SK-N-SH treated with all-trans-retinoic acid at 6 μM for 48 hours (cell line): ENCODE measurements around the gene CCDC88B.

Experiments used
- ATAC-seq: fragments of 200-7000 bp; cut with Tn5 transposase; 3 replicates; pipeline ENCODE4 v1.9.1; 2020; ENCODE audit warnings: mild to moderate bottlenecking, moderate library complexity
- ARNTL ChIP-seq: fragments of 450-650 bp; formaldehyde crosslinking; IDR thresholded peaks from 2 replicates; pipeline ENCODE4 v1.5.0; 2020; ENCODE audit warnings: low read depth, mild to moderate bottlenecking, moderate library complexity, borderline replicate concordance
- BACH2 ChIP-seq: fragments of 250-450 bp; sonication (Bioruptor Pico); IDR thresholded peaks from 2 replicates; pipeline ENCODE4 v1.9.0; 2021; ENCODE audit warnings: mild to moderate bottlenecking, borderline replicate concordance
- CSDC2 ChIP-seq: fragments of 250-450 bp; sonication (Bioruptor Pico); IDR thresholded peaks from 2 replicates; pipeline ENCODE4 v1.5.0; 2020; ENCODE audit warnings: mild to moderate bottlenecking, moderate library complexity
- ESRRG ChIP-seq: fragments of 250-450 bp; sonication (Bioruptor Pico); IDR thresholded peaks from 2 replicates; pipeline ENCODE4 v1.6.1; 2021; ENCODE audit warnings: mild to moderate bottlenecking
- GLIS3 ChIP-seq: fragments of 250-450 bp; sonication (Bioruptor Pico); IDR thresholded peaks from 2 replicates; pipeline ENCODE4 v1.5.0; 2020; ENCODE audit warnings: mild to moderate bottlenecking, moderate library complexity
- ISL1 ChIP-seq: fragments of 250-450 bp; sonication (Bioruptor Pico); IDR thresholded peaks from 2 replicates; pipeline ENCODE4 v2.1.2; 2022; ENCODE audit warnings: mild to moderate bottlenecking, moderate library complexity
- PPARA ChIP-seq: fragments of 250-450 bp; sonication (Bioruptor Pico); IDR thresholded peaks from 2 replicates; pipeline ENCODE4 v1.5.0; 2020; ENCODE audit warnings: mild to moderate bottlenecking, borderline replicate concordance
- RARB ChIP-seq: fragments of 250-450 bp; sonication (Bioruptor Pico); IDR thresholded peaks from 2 replicates; pipeline ENCODE4 v1.8.0; 2021; ENCODE audit warnings: mild to moderate bottlenecking, moderate library complexity
- SNAI2 ChIP-seq: fragments of 250-450 bp; sonication (Bioruptor Pico); IDR thresholded peaks from 2 replicates; pipeline ENCODE4 v1.5.0; 2020; ENCODE audit warnings: mild to moderate bottlenecking, moderate library complexity
- TCF4 ChIP-seq: fragments of 250-450 bp; sonication (Bioruptor Pico); IDR thresholded peaks from 2 replicates; pipeline ENCODE4 v1.8.0; 2021; ENCODE audit warnings: mild to moderate bottlenecking, moderate library complexity, borderline replicate concordance
- TOX ChIP-seq: fragments of 250-450 bp; sonication (Bioruptor Pico); IDR thresholded peaks from 2 replicates; pipeline ENCODE4 v1.8.0; 2021; ENCODE audit warnings: mild to moderate bottlenecking, moderate library complexity, borderline replicate concordance
- ZC3H10 ChIP-seq: fragments of 250-450 bp; sonication (Bioruptor Pico); IDR thresholded peaks from 2 replicates; pipeline ENCODE4 v1.5.1; 2021; ENCODE audit warnings: mild to moderate bottlenecking, moderate library complexity
- ZFP3 ChIP-seq: fragments of 250-450 bp; sonication (Bioruptor Pico); IDR thresholded peaks from 2 replicates; pipeline ENCODE4 v1.5.0; 2020; ENCODE audit warnings: mild to moderate bottlenecking, moderate library complexity
- ZFP30 ChIP-seq: fragments of 450-650 bp; formaldehyde crosslinking; IDR thresholded peaks from 2 replicates; pipeline ENCODE4 v1.5.0; 2022; ENCODE audit warnings: mild to moderate bottlenecking, moderate library complexity
- ZNF70 ChIP-seq: fragments of 450-650 bp; formaldehyde crosslinking; IDR thresholded peaks from 2 replicates; pipeline ENCODE4 v1.5.0; 2020; ENCODE audit warnings: mild to moderate bottlenecking, moderate library complexity
- ZNF8 ChIP-seq: fragments of 450-650 bp; formaldehyde crosslinking; IDR thresholded peaks from 2 replicates; pipeline ENCODE4 v1.5.0; 2020; ENCODE audit warnings: mild to moderate bottlenecking, moderate library complexity
- TF ChIP-seq, protein P1 (sequence below): fragments of 250-450 bp; sonication (Bioruptor Pico); IDR thresholded peaks from 2 replicates; pipeline ENCODE4 v1.5.1; 2021; ENCODE audit warnings: mild to moderate bottlenecking, moderate library complexity
- TF ChIP-seq, protein P2 (sequence below): fragments of 250-450 bp; sonication (Bioruptor Pico); IDR thresholded peaks from 2 replicates; pipeline ENCODE4 v1.5.0; 2020; ENCODE audit warnings: mild to moderate bottlenecking, moderate library complexity
- TF ChIP-seq, protein P3 (sequence below): fragments of 250-450 bp; sonication (Bioruptor Pico); IDR thresholded peaks from 2 replicates; pipeline ENCODE4 v1.8.0; 2020; ENCODE audit warnings: mild to moderate bottlenecking, moderate library complexity, borderline replicate concordance
- TF ChIP-seq, protein P4 (sequence below): fragments of 250-450 bp; sonication (Bioruptor Pico); IDR thresholded peaks from 2 replicates; pipeline ENCODE4 v1.8.0; 2021; ENCODE audit warnings: low read depth, mild to moderate bottlenecking, moderate library complexity, borderline replicate concordance

CCDC88B gene

DNA sequence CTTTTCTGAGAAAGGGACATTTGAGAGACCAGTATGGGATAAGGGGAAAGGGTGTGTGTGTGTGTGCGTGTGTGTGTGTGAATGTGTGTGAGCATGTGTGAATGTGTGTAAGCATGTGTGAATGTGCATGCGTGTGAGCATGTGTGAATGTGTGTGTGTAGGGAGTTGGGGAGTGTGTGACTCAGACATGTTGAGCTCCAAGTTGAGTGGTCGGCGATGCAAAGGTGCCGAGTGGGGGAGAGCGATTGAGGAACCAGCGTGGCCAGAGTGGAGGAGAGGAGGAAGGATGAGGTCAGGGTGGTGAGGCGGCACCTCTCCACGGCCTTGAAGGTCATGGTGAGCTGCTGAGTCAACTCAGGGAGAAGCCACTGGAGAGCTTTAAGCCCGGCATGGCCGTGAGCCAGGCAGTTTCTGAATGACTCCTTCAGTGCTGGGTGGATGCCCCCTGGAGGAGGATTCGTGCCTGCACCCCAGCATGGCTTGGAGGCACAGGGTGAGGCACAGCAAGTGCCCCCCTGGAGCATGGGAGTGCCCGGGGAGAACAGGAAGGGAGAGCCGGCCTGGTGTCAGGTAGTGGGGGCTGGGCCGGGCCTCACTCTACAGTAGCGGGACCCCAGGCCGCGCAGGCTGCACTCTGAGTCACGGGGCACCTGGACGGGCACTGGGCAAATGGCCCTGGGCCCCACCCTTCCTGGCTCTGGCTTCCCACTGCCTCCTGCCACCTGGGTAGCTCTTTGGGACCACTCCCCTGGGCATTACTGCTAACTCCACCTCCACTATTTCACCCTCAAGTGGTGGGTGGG is 8.2 kb upstream of the CCDC88B start:
- TF ChIP-seq ISL1 = no peak
- TF ChIP-seq, protein P1, sequence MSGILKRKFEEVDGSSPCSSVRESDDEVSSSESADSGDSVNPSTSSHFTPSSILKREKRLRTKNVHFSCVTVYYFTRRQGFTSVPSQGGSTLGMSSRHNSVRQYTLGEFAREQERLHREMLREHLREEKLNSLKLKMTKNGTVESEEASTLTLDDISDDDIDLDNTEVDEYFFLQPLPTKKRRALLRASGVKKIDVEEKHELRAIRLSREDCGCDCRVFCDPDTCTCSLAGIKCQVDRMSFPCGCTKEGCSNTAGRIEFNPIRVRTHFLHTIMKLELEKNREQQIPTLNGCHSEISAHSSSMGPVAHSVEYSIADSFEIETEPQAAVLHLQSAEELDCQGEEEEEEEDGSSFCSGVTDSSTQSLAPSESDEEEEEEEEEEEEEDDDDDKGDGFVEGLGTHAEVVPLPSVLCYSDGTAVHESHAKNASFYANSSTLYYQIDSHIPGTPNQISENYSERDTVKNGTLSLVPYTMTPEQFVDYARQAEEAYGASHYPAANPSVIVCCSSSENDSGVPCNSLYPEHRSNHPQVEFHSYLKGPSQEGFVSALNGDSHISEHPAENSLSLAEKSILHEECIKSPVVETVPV (CRISPR knock-in tag) = no peak
- TF ChIP-seq ESRRG (CRISPR knock-in tag) = no peak
- no peak for TF ChIP-seq CSDC2 (CRISPR knock-in tag)
- no peak for TF ChIP-seq ZC3H10 (CRISPR knock-in tag)
- TF ChIP-seq ZFP3 (CRISPR knock-in tag) = no peak
- TF ChIP-seq ZNF70 (CRISPR knock-in tag) = no peak
- TF ChIP-seq, protein P2, sequence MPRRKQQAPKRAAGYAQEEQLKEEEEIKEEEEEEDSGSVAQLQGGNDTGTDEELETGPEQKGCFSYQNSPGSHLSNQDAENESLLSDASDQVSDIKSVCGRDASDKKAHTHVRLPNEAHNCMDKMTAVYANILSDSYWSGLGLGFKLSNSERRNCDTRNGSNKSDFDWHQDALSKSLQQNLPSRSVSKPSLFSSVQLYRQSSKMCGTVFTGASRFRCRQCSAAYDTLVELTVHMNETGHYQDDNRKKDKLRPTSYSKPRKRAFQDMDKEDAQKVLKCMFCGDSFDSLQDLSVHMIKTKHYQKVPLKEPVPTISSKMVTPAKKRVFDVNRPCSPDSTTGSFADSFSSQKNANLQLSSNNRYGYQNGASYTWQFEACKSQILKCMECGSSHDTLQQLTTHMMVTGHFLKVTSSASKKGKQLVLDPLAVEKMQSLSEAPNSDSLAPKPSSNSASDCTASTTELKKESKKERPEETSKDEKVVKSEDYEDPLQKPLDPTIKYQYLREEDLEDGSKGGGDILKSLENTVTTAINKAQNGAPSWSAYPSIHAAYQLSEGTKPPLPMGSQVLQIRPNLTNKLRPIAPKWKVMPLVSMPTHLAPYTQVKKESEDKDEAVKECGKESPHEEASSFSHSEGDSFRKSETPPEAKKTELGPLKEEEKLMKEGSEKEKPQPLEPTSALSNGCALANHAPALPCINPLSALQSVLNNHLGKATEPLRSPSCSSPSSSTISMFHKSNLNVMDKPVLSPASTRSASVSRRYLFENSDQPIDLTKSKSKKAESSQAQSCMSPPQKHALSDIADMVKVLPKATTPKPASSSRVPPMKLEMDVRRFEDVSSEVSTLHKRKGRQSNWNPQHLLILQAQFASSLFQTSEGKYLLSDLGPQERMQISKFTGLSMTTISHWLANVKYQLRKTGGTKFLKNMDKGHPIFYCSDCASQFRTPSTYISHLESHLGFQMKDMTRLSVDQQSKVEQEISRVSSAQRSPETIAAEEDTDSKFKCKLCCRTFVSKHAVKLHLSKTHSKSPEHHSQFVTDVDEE (CRISPR knock-in tag) = no peak
- no peak for TF ChIP-seq GLIS3 (CRISPR knock-in tag)
- TF ChIP-seq BACH2 (CRISPR knock-in tag) = no peak
- ATAC-seq = peak; percentile 88

DNA sequence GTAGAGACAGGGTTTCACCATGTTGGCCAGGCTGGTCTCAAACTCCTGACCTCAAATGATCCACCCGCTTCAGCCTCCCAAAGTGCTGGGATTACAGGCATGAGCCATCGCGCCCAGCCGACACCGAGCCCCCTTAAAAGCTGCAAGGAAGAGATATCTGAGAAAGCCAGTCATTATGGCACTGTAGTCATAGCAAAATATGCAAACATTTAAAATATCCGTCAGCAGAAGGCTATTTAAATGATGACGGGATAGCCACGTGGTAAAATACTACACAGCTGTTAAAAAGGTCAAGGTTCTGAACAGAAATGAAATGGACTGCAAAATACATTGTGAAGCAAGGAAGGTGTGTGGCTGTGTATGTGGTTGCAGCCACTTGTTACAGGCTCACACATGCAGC is 6.4 kb upstream of the CCDC88B start:
- TF ChIP-seq TCF4 (no peak), PPARA (CRISPR knock-in tag) (no peak), ZFP30 (CRISPR knock-in tag) (no peak), RARB (CRISPR knock-in tag) (no peak), ZNF70 (CRISPR knock-in tag) (no peak), ZC3H10 (CRISPR knock-in tag) (no peak)
- TF ChIP-seq, protein P3, sequence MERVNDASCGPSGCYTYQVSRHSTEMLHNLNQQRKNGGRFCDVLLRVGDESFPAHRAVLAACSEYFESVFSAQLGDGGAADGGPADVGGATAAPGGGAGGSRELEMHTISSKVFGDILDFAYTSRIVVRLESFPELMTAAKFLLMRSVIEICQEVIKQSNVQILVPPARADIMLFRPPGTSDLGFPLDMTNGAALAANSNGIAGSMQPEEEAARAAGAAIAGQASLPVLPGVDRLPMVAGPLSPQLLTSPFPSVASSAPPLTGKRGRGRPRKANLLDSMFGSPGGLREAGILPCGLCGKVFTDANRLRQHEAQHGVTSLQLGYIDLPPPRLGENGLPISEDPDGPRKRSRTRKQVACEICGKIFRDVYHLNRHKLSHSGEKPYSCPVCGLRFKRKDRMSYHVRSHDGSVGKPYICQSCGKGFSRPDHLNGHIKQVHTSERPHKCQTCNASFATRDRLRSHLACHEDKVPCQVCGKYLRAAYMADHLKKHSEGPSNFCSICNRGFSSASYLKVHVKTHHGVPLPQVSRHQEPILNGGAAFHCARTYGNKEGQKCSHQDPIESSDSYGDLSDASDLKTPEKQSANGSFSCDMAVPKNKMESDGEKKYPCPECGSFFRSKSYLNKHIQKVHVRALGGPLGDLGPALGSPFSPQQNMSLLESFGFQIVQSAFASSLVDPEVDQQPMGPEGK (CRISPR knock-in tag) = no peak
- TF ChIP-seq, protein P4, sequence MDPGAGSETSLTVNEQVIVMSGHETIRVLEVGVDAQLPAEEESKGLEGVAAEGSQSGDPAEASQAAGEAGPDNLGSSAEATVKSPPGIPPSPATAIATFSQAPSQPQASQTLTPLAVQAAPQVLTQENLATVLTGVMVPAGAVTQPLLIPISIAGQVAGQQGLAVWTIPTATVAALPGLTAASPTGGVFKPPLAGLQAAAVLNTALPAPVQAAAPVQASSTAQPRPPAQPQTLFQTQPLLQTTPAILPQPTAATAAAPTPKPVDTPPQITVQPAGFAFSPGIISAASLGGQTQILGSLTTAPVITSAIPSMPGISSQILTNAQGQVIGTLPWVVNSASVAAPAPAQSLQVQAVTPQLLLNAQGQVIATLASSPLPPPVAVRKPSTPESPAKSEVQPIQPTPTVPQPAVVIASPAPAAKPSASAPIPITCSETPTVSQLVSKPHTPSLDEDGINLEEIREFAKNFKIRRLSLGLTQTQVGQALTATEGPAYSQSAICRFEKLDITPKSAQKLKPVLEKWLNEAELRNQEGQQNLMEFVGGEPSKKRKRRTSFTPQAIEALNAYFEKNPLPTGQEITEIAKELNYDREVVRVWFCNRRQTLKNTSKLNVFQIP = no peak
- no peak for ATAC-seq

DNA sequence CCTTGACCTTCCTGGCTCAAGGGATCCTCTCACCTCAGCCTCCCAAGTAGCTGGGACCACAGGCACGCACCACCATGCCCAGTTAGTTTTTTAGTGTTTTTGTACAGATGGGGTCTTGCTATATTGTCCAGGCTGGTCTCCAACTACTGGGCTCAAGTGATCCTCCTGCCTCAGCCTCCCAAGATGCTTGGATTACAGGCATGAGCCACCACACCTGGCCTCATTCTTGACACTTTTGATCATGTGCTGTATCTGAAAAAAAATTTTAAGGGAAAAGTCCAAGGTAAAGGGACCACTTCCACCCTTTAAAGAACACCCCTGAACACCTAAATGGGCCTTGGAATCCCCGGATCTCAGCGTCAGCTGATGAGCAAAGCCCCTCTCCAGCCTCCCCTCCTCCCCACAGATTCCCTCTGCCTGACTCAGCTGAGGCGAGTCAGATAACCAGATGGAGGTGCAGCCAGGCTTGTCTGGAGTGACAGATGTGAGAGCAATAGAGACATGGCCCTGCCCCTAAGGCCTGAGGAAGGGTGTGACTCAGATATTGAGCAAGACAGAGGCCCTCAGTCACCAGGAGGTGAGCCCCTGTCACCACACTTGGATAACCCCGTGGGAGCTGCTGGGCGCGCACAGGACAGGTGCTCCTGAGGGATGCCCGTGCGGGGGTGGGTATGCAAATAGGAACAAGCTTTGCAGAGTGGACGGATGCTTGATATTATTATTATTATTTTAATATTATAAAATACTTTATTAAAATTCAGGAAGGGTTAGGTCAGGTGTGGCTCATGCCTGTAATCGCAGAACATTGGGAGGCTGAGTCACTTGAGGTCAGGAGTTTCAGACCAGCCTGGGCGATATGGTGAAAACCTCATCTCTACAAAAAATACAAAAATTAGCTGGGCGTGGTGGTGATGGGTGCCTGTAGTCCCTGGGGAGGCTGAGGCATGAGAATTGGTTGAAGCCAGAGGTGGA is 5.0 kb upstream of the CCDC88B start:
- TF ChIP-seq ISL1 = 0 out of 2 replicates have a peak, but pooled peaks have one; percentile 33
- TF ChIP-seq BACH2 (CRISPR knock-in tag) = no peak
- no peak for TF ChIP-seq ZNF8
- peak; percentile 86 for ATAC-seq

DNA sequence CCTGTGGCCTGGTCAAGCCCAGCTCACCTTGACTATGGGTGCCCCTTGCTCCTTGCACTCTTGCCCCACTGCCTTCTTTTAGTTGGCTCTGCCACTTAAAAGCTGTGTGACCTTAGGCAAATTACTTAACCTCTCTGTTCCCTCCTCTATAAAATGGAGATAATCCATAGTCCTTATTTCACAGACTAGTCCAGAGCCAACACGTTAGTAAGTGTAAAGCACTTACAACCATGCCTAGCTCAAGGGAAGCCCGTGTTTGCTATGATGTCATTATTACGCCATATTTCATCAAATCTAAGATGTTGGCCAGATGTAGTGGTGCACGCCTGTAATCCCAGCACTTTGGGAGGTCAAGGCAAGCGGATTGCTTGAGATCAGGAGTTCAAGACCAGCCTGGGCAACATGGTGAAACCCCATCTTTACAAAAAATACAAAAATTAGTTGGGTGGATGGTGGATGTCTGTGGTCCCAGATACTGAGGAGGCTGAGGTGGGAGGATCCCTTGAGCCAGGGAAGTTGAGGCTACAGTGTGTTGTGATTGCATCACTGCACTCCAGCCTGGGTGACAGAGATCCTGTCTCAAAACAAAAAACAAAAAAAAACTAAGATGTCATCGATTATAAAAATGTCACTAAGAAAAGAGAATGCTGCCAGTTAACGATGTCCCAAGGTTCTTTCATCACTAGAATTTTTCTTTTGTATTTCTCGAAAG is 2.3 kb upstream of the CCDC88B start:
- no peak for ATAC-seq
- TF ChIP-seq, protein P4 = no peak
- no peak for TF ChIP-seq ARNTL
- no peak for TF ChIP-seq PPARA (CRISPR knock-in tag)
- TF ChIP-seq, protein P3 (CRISPR knock-in tag) = no peak
- no peak for TF ChIP-seq SNAI2 (CRISPR knock-in tag)
- TF ChIP-seq TCF4 = no peak
- TF ChIP-seq CSDC2 (CRISPR knock-in tag) = no peak
- no peak for TF ChIP-seq GLIS3 (CRISPR knock-in tag)
- no peak for TF ChIP-seq ZC3H10 (CRISPR knock-in tag)
- TF ChIP-seq ZFP3 (CRISPR knock-in tag) = no peak
- no peak for TF ChIP-seq ZNF70 (CRISPR knock-in tag)
- no peak for TF ChIP-seq RARB (CRISPR knock-in tag)
- TF ChIP-seq ZFP30 (CRISPR knock-in tag) = no peak
- TF ChIP-seq ZNF8 = no peak
- TF ChIP-seq TOX = no peak
- no peak for TF ChIP-seq ESRRG (CRISPR knock-in tag)
